Measurements from ENCODE around the gene DCAF11.

DNA sequence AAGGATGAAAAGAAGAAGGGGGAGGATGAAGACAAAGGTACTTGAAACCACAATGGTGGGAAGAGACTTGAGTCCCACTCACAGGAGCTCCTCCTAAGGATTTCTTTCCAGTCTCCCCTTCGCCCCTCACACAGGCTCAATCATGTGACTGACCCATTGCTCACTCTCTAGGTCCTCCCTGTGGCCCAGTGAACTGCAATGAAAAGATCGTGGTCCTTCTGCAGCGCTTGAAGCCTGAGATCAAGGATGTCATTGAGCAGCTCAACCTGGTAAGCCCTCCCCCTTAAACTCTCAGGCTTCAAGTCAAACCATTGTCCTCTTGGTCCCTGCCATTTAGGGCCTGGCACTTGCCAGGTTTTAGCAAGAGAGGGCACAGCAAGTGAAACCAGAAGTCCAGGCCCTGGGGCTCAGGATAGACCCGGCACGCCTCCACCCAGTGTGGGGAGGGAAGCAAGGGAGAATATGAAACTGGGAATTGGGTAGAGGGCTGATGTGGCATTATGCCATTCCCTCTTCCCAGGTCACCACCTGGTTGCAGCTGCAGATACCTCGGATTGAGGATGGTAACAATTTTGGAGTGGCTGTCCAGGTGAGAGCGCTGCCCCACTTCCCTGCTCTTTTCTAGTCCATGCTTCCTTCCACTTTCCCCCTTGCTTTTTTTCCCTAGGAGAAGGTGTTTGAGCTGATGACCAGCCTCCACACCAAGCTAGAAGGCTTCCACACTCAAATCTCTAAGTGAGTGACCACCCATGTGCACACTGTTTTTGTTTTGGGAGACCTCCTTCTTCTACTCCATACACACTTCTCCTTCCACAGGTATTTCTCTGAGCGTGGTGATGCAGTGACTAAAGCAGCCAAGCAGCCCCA lies 23.2 kb downstream of the DCAF11 start:
- no peak for TF ChIP-seq CTCF (IDR thresholded peaks at IDR 0.05)
- no peak for TF ChIP-seq EZH2 (IDR thresholded peaks at IDR 0.05; ENCODE audit: borderline replicate concordance, insufficient read depth, low read depth, low read length, poor library complexity, severe bottlenecking)
